NCI-H82 treated with DMSO at 0.1 percent for 48 hours (cell line): Measurements from ENCODE around the gene TSPAN9.

Experiments used
- DNase-seq: peaks from one replicate; lab custom pipeline; 2025; ENCODE audit not compliant: unreplicated experiment; lab: John Stamatoyannopoulos, UW

The TSPAN9 gene

DNA sequence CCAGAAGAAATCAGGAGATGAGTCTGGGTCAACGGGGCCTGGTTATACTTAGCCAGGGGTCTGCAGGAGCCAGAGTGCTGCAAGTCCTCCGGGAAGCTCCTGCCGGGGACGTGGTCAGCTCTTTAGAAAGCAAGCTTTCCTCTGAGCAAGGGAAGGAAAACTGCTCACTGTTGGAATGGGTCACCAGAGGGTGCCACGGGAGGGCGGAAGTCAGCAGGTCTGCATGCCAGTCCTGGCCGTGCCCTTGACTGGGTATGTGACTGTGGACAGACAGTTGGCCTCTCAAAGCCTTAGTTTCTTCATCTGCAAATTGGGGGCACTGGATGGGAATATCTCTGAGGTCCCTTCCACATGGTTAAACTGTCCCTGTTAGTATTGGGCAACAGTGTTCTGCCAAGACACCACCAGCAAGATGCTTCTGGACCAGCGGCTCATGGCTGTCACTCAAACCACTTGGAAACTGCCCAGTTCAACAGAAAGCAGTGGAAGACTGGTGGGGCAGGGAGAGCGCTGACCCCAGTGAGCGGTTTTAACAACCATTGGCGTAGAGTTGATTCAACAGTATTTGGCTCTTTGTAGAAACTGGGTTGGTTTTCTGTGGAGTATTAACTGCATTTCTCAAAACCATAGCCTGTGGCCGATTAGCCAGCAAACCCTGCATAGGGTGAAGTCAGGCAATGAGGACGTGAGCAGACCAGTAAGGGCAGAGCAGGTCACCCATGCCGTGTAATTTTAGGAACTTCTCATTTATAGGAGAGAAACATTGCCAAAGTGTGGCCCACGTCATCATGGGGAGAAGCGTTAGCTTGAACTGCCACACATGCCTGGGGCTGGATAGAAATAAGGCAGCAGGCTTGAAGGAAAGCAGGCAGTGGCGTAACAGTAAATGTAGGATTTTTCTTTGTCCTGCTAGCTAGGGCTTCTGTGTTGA, 249.9 kb downstream of the TSPAN9 start:
- no peak for DNase-seq

DNA sequence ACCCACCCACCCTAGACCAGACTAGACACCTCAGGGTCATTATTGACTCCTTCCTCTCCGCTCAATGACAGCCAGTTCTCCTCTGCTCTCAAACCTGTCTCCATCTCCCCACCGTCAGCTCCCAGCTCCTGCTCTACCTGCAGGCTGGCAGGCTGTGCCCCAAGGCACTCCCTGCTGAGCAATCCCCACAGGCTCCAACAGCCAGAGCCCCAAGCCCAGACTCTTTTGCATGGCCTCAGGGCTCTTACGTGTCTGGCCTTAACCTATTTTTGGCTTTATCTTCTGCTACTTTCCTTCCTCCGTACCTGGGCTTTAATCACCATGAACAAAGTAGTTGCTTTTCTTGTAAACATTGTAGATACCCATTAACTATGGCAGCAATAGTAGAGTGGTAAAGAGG, 250.9 kb downstream of the TSPAN9 start:
- no peak for DNase-seq

DNA sequence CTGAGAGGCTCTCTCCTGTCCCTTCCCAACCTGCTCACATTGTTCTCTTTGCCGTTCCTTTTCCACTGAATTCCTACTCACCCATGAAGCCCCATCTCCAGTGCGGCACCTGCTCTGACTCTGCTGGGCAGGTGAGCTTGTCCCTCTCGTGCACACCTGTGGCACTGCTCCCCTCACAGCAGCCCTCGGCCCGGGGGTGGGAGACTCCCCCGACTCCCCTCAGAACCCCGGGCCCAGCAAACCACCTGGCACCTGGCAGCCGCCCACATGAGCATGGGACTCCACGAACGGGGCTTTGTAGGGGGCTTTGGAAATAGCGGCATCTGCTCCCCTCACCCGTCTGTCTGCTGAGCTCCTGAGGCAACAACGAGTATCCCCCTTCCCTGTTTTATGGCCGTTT, 251.4 kb downstream of the TSPAN9 start:
- DNase-seq: no peak

DNA sequence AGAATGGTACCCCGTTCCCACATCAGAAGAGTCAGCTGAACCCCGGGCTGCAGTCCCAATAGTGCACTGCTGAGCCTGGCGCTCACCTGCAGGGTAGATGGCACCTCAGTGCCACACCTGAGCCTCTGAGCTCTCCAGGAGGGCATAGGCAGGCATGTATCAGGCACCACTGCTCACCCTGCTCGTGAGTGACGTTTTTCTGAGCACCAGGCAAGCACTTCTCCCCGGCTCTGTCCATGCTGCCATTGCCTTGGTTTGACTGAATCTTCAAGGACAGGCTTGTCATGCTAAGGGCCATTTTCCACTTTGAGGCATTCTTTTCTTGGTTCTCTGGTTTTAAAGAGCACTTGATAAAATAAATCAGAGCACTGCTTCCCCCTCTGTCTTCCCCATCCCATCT, 252.2 kb downstream of the TSPAN9 start:
- DNase-seq: no peak

DNA sequence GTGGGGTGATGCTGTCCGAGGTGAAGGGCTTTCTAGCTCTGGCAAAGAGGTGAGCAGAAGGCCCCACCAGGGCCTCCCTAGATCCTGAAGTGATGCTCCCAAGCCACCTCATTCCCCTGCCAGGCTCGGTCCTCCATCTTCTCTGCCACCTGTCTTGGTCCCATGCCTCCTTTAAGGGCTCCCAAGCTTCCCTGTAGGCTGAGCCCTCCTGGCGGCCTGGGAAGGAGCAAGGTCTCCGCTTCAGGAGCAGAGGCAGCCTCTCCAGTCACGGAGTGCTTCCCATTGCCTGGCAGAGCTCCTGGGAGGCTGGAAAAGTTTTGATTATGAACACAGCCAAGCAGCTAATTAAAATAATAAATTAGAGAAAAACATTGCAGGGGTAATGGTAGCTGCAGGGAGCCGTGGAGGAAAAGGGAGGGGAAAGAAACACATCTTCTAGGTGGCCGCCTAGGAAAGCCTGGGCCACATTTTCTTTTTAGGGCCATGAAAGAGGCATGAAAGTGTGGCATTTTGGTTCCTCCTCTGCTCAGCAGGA, 253.9 kb downstream of the TSPAN9 start:
- DNase-seq: no peak

DNA sequence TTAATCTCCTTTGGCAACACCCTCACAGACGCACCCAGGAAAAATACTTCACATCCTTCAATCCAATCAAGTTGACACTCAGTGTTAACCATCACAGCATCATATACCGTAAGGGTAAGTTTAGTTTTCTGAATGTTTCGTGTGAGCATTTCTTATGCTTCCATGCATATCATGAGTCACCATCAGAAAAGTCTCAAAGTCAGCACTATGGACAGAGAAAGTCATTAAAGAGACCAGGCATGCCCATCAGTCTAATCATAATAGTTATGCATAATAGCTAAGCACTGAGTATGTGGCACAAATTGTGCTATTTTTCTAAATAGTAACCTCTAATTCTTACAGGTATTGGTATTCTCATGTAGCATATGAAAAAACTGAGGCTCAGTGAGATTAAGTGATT, 255.0 kb downstream of the TSPAN9 start:
- no peak for DNase-seq

DNA sequence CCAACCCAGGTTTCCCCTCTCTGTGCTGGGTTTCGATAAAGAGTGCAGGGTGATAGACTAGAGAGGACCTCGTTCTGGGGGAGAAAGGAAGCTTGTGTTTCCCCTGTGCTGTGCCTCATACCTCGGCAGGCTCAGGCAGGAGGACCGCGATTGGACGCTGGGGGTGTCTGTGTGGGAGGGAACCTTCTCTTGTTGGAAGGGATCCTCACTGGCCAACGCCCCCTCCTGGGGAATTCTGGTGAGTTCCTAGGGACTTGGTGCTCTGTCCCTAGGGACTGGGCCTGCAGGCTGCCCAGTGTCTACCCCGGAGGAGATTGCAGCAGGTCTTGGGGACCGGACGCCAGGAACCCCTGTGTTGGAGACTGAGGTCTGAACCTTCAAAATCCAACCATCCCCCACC, 256.4 kb downstream of the TSPAN9 start:
- no peak for DNase-seq

DNA sequence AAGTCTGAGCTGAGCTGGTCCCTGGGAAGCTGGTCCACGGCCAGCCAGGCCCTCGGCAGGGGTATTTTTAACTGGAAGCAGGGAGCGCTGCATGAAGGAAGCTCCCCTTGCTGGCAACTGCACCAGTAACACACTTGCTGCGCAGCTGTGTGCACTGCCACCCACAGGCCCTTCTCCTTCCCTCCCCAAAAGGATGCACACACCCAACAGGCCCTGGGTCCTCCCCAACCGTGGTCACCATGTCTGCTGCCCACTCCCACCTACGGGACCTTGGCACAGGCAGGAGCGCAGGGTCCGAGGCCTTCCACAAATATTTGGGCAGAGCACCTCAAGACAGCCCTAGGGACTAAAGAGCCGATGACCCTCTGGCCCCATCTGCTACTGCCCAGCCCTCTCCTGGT, 256.8 kb downstream of the TSPAN9 start:
- DNase-seq: no peak

DNA sequence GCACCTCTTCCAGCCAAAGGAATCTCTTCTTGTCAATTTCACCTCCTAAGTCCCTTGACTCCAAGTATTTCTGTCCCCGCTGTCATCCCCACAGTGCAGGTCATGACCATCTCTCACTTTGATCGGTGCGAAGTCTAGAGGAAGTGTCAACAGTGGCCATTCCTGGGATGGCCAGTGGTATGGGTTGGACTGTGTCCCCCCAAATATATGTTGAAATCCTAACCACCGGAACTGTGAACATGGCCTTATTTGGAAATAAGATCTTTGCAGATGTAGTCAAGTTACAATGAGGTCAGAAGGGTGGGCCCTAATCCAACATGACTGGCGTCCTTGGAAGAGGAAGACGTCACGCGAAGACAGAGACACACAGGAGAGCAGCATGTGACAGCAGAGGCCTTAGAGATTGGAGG, 257.9 kb downstream of the TSPAN9 start:
- DNase-seq: no peak
